HT-29 (cell line): ENCODE results near the gene GTPBP4. TPM values are rescaled to one million over a fixed set of nuclear protein-coding genes. Genes with fewer than 3 reads are reported as not detected.

Experiments used
- DNase-seq: peaks from one replicate; pipeline ENCODE4 v3.0.0-alpha.2; 2015; ENCODE audit warnings: low spot score
- total RNA-seq: library from RNA; depleted of rRNA; stranded (reverse); fragments of >200 nt; shearing (Covaris generic); gene quantifications from 2 replicates; pipeline ENCODE4 v1.2.3, GENCODE V29; 2014; rRNA removed

Gene GTPBP4
- 49.5 and 52.3 TPM in 2 replicates for total RNA-seq

- DNase-seq: peak; percentile 96
These were observed at the start of gene GTPBP4 for GRCh38 chr10:987870-988666. GTPBP4 (plus strand) TSS chr10:988434; CDS start chr10:988480, 46 bp downstream.

GRCh38 chr10:938941-939678, 49.1 kb upstream of the GTPBP4 start:
- DNase-seq: no peak

- no peak for DNase-seq
These were observed 44.8 kb upstream of the GTPBP4 start for GRCh38 chr10:943334-944033.

GRCh38 chr10:944034-944831, 44.0 kb upstream of the GTPBP4 start:
- DNase-seq: no peak

- DNase-seq: no peak
These were observed 42.5 kb upstream of the GTPBP4 start for GRCh38 chr10:945778-946177.

- DNase-seq: no peak
These were observed 41.2 kb upstream of the GTPBP4 start for GRCh38 chr10:947051-947450.

GRCh38 chr10:947881-948280, 40.4 kb upstream of the GTPBP4 start:
- no peak for DNase-seq

GRCh38 chr10:948347-948746, 39.9 kb upstream of the GTPBP4 start:
- DNase-seq: no peak

- no peak for DNase-seq
These were observed 38.8 kb upstream of the GTPBP4 start for GRCh38 chr10:949446-949845.

- DNase-seq: no peak
These were observed 34.4 kb upstream of the GTPBP4 start for GRCh38 chr10:953836-954235.

GRCh38 chr10:954396-954795, 33.8 kb upstream of the GTPBP4 start:
- DNase-seq: no peak

GRCh38 chr10:955127-955819, 33.0 kb upstream of the GTPBP4 start:
- no peak for DNase-seq

GRCh38 chr10:955820-956217, 32.4 kb upstream of the GTPBP4 start:
- no peak for DNase-seq

GRCh38 chr10:958106-958505, 30.1 kb upstream of the GTPBP4 start:
- no peak for DNase-seq

- no peak for DNase-seq
These were observed 29.4 kb upstream of the GTPBP4 start for GRCh38 chr10:958856-959255.

GRCh38 chr10:962342-962741, 25.9 kb upstream of the GTPBP4 start:
- DNase-seq: no peak

GRCh38 chr10:963186-963585, 25.0 kb upstream of the GTPBP4 start:
- no peak for DNase-seq

- DNase-seq: no peak
These were observed 24.6 kb upstream of the GTPBP4 start for GRCh38 chr10:963655-964054.

GRCh38 chr10:964321-964987, 23.8 kb upstream of the GTPBP4 start:
- DNase-seq: no peak

- DNase-seq: no peak
These were observed 23.2 kb upstream of the GTPBP4 start for GRCh38 chr10:964988-965417.
